SK-N-SH (cell line): Measurements from ENCODE around the gene GPSM3.
A peak's percentile ranks its signal among the peaks of the same experiment; 100 is the strongest.

Experiments used
- FOXJ3 ChIP-seq: sonication (generic); formaldehyde crosslinking; IDR thresholded peaks from 2 replicates; pipeline ENCODE4 v1.5.1; 2020; ENCODE audit warnings: mild to moderate bottlenecking, missing genetic modification reagents
- GABPA ChIP-seq: IDR thresholded peaks from 2 replicates; pipeline ENCODE4 v1.4.0; 2012; ENCODE audit warnings: low read depth, mild to moderate bottlenecking
- JUND ChIP-seq: IDR thresholded peaks from 2 replicates; pipeline ENCODE4 v1.4.0; 2012
- NFIC ChIP-seq: IDR thresholded peaks from 2 replicates; pipeline ENCODE4 v1.4.0; 2012; ENCODE audit warnings: borderline replicate concordance
- NRF1 ChIP-seq: IDR thresholded peaks from 2 replicates; pipeline ENCODE4 v1.6.1; 2012; ENCODE audit warnings: low read depth, mild to moderate bottlenecking, low read length
- POLR2AphosphoS5 ChIP-seq: IDR thresholded peaks from 2 replicates; pipeline ENCODE4 v1.6.1; 2012; ENCODE audit warnings: low read depth, low read length
- RAD21 ChIP-seq: IDR thresholded peaks from 2 replicates; pipeline ENCODE4 v1.6.1; 2012; ENCODE audit warnings: mild to moderate bottlenecking, low read length
- RFX5 ChIP-seq: IDR thresholded peaks from 2 replicates; pipeline ENCODE4 v1.6.1; 2012; ENCODE audit warnings: mild to moderate bottlenecking, improper control_type of control experiment, low read length
- TAF1 ChIP-seq: IDR thresholded peaks from 2 replicates; pipeline ENCODE4 v1.6.1; 2012; ENCODE audit warnings: low read depth, mild to moderate bottlenecking, low read length, moderate library complexity, borderline replicate concordance
- YY1 ChIP-seq: IDR thresholded peaks from 2 replicates; pipeline ENCODE4 v1.4.0; 2012; ENCODE audit warnings: low read depth, mild to moderate bottlenecking
- TF ChIP-seq, protein P1 (sequence below): IDR thresholded peaks from 2 replicates; pipeline ENCODE4 v1.4.0; 2012; ENCODE audit warnings: low read depth, borderline replicate concordance
- TF ChIP-seq, protein P2 (sequence below): fragments of 200-600 bp; sonication (generic); IDR thresholded peaks from 2 replicates; pipeline ENCODE4 v1.6.1; 2017; ENCODE audit warnings: antibody characterized with exemption, mild to moderate bottlenecking, moderate library complexity
- TF ChIP-seq, protein P3 (sequence below): fragments of 150-350 bp; IDR thresholded peaks from 2 replicates; pipeline ENCODE4 v1.6.1; 2016; ENCODE audit warnings: mild to moderate bottlenecking, low read depth, low read length

- TF ChIP-seq, protein P1, sequence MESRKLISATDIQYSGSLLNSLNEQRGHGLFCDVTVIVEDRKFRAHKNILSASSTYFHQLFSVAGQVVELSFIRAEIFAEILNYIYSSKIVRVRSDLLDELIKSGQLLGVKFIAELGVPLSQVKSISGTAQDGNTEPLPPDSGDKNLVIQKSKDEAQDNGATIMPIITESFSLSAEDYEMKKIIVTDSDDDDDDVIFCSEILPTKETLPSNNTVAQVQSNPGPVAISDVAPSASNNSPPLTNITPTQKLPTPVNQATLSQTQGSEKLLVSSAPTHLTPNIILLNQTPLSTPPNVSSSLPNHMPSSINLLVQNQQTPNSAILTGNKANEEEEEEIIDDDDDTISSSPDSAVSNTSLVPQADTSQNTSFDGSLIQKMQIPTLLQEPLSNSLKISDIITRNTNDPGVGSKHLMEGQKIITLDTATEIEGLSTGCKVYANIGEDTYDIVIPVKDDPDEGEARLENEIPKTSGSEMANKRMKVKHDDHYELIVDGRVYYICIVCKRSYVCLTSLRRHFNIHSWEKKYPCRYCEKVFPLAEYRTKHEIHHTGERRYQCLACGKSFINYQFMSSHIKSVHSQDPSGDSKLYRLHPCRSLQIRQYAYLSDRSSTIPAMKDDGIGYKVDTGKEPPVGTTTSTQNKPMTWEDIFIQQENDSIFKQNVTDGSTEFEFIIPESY, result no peak
- TF ChIP-seq RFX5 (no peak), GABPA (no peak), NFIC (no peak), POLR2AphosphoS5 (no peak), RAD21 (peak; percentile 75), FOXJ3 (no peak), TAF1 (no peak), JUND (no peak), NRF1 (no peak), YY1 (no peak)
- TF ChIP-seq, protein P2, sequence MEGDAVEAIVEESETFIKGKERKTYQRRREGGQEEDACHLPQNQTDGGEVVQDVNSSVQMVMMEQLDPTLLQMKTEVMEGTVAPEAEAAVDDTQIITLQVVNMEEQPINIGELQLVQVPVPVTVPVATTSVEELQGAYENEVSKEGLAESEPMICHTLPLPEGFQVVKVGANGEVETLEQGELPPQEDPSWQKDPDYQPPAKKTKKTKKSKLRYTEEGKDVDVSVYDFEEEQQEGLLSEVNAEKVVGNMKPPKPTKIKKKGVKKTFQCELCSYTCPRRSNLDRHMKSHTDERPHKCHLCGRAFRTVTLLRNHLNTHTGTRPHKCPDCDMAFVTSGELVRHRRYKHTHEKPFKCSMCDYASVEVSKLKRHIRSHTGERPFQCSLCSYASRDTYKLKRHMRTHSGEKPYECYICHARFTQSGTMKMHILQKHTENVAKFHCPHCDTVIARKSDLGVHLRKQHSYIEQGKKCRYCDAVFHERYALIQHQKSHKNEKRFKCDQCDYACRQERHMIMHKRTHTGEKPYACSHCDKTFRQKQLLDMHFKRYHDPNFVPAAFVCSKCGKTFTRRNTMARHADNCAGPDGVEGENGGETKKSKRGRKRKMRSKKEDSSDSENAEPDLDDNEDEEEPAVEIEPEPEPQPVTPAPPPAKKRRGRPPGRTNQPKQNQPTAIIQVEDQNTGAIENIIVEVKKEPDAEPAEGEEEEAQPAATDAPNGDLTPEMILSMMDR, result peak; percentile 61
- TF ChIP-seq, protein P3, sequence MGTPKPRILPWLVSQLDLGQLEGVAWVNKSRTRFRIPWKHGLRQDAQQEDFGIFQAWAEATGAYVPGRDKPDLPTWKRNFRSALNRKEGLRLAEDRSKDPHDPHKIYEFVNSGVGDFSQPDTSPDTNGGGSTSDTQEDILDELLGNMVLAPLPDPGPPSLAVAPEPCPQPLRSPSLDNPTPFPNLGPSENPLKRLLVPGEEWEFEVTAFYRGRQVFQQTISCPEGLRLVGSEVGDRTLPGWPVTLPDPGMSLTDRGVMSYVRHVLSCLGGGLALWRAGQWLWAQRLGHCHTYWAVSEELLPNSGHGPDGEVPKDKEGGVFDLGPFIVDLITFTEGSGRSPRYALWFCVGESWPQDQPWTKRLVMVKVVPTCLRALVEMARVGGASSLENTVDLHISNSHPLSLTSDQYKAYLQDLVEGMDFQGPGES, result no peak
Measured at GRCh38 chr6:32154514-32155161, 37.8 kb downstream of the GPSM3 start.
